Activated CD4-positive, alpha-beta memory T cell treated with anti-CD3 and anti-CD28 coated beads for 36 hours (primary cell): ENCODE results near the gene DPCD. TPM values are rescaled to one million over a fixed set of nuclear protein-coding genes. Genes with fewer than 3 reads are reported as not detected.
"Not testable (repeated sequence)": the region's sequence is repeated elsewhere in the genome, so short reads cannot be mapped to it uniquely, and the experiment has no call there.

Source experiments
- CTCF ChIA-PET: fragments of 350-600 bp; sonication (Branson Sonifier 250); formaldehyde crosslinking; loops from one replicate; lab custom pipeline; 2021; ENCODE audit warnings: antibody characterized with exemption, inconsistent platforms; lab: Charles Lee
- POLR2A ChIA-PET: fragments of 350-600 bp; sonication (Branson Sonifier 250); formaldehyde crosslinking; loops from one replicate; lab custom pipeline; 2021; ENCODE audit warnings: antibody characterized with exemption; lab: Charles Lee
- DNase-seq: peaks from one replicate; pipeline ENCODE4 v3.0.0-alpha.2; 2020
- H3K27ac Mint-ChIP-seq: one replicate; pipeline ENCODE4 v1.8.0; 2021; ENCODE audit warnings: mixed read lengths
- H3K27me3 Mint-ChIP-seq: one replicate; pipeline ENCODE4 v1.8.0; 2021; ENCODE audit warnings: mixed read lengths
- H3K36me3 Mint-ChIP-seq: one replicate; pipeline ENCODE4 v1.8.0; 2021; ENCODE audit warnings: mixed read lengths
- H3K4me1 Mint-ChIP-seq: one replicate; pipeline ENCODE4 v1.8.0; 2021; ENCODE audit warnings: low read depth, mixed read lengths
- H3K4me3 Mint-ChIP-seq: one replicate; pipeline ENCODE4 v1.8.0; 2021; ENCODE audit warnings: mild to moderate bottlenecking, mixed read lengths
- H3K9me3 Mint-ChIP-seq: one replicate; pipeline ENCODE4 v1.8.0; 2021; ENCODE audit warnings: mixed read lengths
- intact Hi-C: fragments of 100-400 bp; cut with micrococcal nuclease; formaldehyde crosslinking; loops from one replicate; pipeline ENCODE4 v1.15.1; 2023
- total RNA-seq, 2 experiments: library from RNA; stranded (reverse); gene quantifications; one replicate each; pipeline ENCODE4 v1.2.3, GENCODE V29; 2021

DPCD gene
- total RNA-seq, 2 experiments from 2014 or later: 13.9 to 14.4 TPM

GRCh38 chr10:101633510-101633909, 45.4 kb downstream of the DPCD start:
- POLR2A ChIA-PET, DNase-seq, H3K36me3 Mint-ChIP-seq: not testable (repeated sequence)

GRCh38 chr10:101639141-101639900, 51.2 kb downstream of the DPCD start:
- no peaks in the 10 kb centered on the region for H3K27me3 Mint-ChIP-seq
- H3K27ac Mint-ChIP-seq: no peak overlapping the region
- H3K4me3 Mint-ChIP-seq: no peak overlapping the region
- peaks cover 19% of the 10 kb centered on the region for H3K36me3 Mint-ChIP-seq
- DNase-seq: no peak
- H3K9me3 Mint-ChIP-seq: no peaks in the 10 kb centered on the region
- ChIA-PET POLR2A (no interaction called here), CTCF (interaction anchor here (0.6 kb wide), 1 partner anchor 134 kb away, joined by 3 read pairs; no protein-coding TSS in a partner anchor)
- intact Hi-C loops: no loop called here
- peaks cover 8% of the 10 kb centered on the region for H3K4me1 Mint-ChIP-seq

More at GRCh38 chr10:101633510-101633909, 45.4 kb downstream of the DPCD start:
- H3K27me3 Mint-ChIP-seq, H3K27ac Mint-ChIP-seq, H3K4me3 Mint-ChIP-seq, CTCF ChIA-PET, H3K9me3 Mint-ChIP-seq, intact Hi-C loops: not testable (repeated sequence)
- peaks cover 15% of the 10 kb centered on the region for H3K4me1 Mint-ChIP-seq

- intact Hi-C loops: no loop called here
- Mint-ChIP-seq H3K4me1 (no peaks in the 10 kb centered on the region), H3K27ac (no peak overlapping the region), H3K36me3 (peaks cover 13% of the 10 kb centered on the region), H3K27me3 (no peaks in the 10 kb centered on the region), H3K4me3 (no peak overlapping the region), H3K9me3 (no peaks in the 10 kb centered on the region)
- no peak for DNase-seq
- POLR2A ChIA-PET: no interaction called here
- CTCF ChIA-PET: no interaction called here
These were observed 55.4 kb downstream of the DPCD start for GRCh38 chr10:101643546-101643945.

DNA sequence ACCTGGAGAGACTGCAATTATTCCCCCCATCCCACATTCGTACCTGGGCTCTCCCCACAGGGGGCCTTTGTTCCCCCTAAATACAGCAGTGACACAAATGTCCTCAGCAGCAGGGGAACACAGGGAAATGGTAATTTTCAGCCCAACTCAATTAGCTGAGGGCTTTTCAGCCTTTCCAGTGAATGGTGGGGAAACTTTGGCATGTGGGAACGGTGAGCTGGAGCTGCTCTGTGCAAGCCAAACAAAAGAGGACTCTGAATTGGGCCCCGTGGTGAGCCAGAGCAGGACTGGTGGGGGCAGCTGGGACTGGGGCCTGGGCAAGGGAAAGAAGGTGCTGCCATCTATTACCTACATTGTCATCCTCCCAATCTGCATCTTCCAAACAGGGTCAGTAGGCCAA, 55.9 kb downstream of the DPCD start:
- ChIA-PET CTCF (no interaction called here), POLR2A (no interaction called here)
- no peak for DNase-seq
- Mint-ChIP-seq H3K4me3 (no peak overlapping the region), H3K4me1 (no peaks in the 10 kb centered on the region), H3K27ac (no peak overlapping the region), H3K9me3 (no peaks in the 10 kb centered on the region), H3K36me3 (peaks cover 12% of the 10 kb centered on the region), H3K27me3 (no peaks in the 10 kb centered on the region)
- intact Hi-C loops: no loop called here

DNA sequence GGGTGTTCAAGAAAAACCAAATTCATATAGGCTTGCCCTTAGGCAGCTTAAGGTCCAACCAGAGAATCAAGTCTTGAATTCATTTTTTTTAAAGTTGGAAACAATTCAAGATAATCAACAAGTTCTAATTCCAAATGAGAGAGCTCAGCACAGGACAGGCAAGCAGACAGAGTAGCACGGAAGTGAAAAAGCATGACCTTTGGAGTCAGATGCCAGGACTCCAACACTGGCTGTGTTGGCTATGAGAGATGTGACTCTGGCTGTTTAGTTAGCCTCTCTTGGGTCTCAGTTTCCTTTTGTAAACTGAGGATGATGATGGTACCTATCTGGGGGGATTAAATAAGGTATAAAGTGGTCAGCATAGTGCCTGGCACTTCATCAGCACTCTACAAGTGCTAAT, 57.5 kb downstream of the DPCD start:
- ChIA-PET CTCF (no interaction called here), POLR2A (no interaction called here)
- no peaks in the 10 kb centered on the region for H3K4me1 Mint-ChIP-seq
- no peaks in the 10 kb centered on the region for H3K9me3 Mint-ChIP-seq
- DNase-seq: no peak
- intact Hi-C loops: no loop called here
- H3K27me3 Mint-ChIP-seq: no peaks in the 10 kb centered on the region
- H3K27ac Mint-ChIP-seq: no peak overlapping the region
- H3K4me3 Mint-ChIP-seq: no peak overlapping the region
- peaks cover 7% of the 10 kb centered on the region for H3K36me3 Mint-ChIP-seq

GRCh38 chr10:101646364-101646763, 58.2 kb downstream of the DPCD start:
- CTCF ChIA-PET: no interaction called here
- H3K9me3 Mint-ChIP-seq: no peaks in the 10 kb centered on the region
- peaks cover 6% of the 10 kb centered on the region for H3K36me3 Mint-ChIP-seq
- H3K4me1 Mint-ChIP-seq: no peaks in the 10 kb centered on the region
- POLR2A ChIA-PET: no interaction called here
- H3K4me3 Mint-ChIP-seq: no peak overlapping the region
- H3K27me3 Mint-ChIP-seq: no peaks in the 10 kb centered on the region
- intact Hi-C loops: no loop called here
- DNase-seq: no peak
- no peak overlapping the region for H3K27ac Mint-ChIP-seq

DNA sequence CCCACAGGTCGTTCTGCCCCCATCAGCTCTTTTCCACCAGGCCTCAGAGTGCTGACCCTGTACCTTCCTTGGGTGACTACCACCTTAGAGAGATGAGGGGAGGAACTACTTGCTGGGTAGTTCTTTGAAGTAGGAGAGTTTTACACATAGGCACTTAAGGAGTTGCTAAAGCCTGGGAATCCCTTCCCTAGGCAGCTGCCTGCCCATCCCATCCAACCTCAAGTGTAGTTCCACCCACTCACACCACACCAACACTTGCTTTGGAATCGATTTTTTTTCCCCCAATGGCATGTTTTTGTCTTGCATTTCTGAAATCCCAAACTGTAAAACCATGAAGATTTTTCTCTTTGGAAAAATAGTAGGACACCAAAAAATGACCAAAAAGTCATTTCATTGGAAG, 59.1 kb downstream of the DPCD start:
- no peaks in the 10 kb centered on the region for H3K9me3 Mint-ChIP-seq
- DNase-seq: no peak
- no peaks in the 10 kb centered on the region for H3K4me1 Mint-ChIP-seq
- ChIA-PET POLR2A (no interaction called here), CTCF (interaction anchor here (1.5 kb wide), 1 partner anchor 45 kb away, joined by 3 read pairs; no protein-coding TSS in a partner anchor)
- intact Hi-C loops: no loop called here
- no peak overlapping the region for H3K27ac Mint-ChIP-seq
- peaks cover 5% of the 10 kb centered on the region for H3K36me3 Mint-ChIP-seq
- no peaks in the 10 kb centered on the region for H3K27me3 Mint-ChIP-seq
- no peak overlapping the region for H3K4me3 Mint-ChIP-seq

DNA sequence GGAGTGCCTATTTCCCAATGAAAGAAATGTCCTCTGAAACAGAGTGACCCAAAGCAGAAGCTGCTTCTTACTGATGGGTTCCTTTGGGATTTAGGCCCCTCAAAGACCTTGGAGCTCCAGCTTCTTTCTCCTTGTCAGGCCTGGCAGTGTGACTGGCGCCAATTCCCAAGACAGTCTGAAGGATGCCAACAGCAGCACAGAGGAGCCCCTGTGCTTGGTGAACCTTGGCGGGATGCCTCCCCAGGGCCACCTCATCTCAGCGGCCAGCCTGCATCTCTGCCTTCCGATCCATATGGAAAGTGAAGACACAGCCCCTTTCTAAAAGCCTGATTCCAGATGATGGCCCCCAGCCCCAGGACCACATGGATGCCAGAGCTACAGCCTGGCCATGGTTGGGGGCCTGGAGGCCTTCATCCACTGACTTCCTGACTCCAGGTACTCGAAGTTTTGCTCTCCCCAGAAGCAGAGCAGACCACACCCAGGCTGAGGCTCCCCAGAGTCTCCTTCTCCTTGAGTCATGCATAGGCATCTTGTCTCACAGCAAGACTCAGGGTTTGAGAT, 61.5 kb downstream of the DPCD start:
- POLR2A ChIA-PET: no interaction called here
- Mint-ChIP-seq H3K27me3 (no peaks in the 10 kb centered on the region), H3K9me3 (no peaks in the 10 kb centered on the region), H3K36me3 (peaks cover 5% of the 10 kb centered on the region), H3K4me1 (no peaks in the 10 kb centered on the region), H3K27ac (no peak overlapping the region), H3K4me3 (no peak overlapping the region)
- DNase-seq: no peak
- intact Hi-C loops: no loop called here
- CTCF ChIA-PET: interaction anchor here (1.1 kb wide), 1 partner anchor 79 kb away, joined by 3 read pairs; no protein-coding TSS in a partner anchor

DNA sequence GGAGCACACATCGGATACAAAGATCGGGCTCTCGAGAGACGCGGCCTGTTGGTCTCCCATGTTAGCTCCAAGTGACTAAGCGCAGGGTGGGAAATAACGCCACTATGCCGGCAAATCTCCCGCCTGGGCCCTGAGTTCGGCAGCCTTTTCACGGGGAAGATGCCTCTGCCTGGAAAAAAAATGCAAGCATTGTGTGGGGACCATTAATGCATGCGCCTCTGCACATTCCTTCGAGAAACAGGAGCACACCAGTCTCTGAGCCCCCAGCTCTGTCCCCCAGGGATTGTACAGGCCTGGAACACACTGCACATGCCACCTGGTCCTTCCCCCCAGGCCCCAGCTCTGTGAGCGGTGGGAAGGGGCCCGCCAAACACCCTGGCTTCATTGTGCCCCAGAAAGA, 62.7 kb downstream of the DPCD start:
- Mint-ChIP-seq H3K27me3 (no peaks in the 10 kb centered on the region), H3K27ac (no peak overlapping the region), H3K36me3 (peaks cover 5% of the 10 kb centered on the region), H3K4me3 (no peak overlapping the region), H3K9me3 (no peaks in the 10 kb centered on the region), H3K4me1 (no peaks in the 10 kb centered on the region)
- ChIA-PET POLR2A (no interaction called here), CTCF (no interaction called here)
- no peak for DNase-seq
- intact Hi-C loops: no loop called here

- Mint-ChIP-seq H3K9me3 (no peaks in the 10 kb centered on the region), H3K4me3 (no peak overlapping the region), H3K27ac (no peak overlapping the region), H3K36me3 (peaks cover 5% of the 10 kb centered on the region), H3K27me3 (no peaks in the 10 kb centered on the region), H3K4me1 (no peaks in the 10 kb centered on the region)
- ChIA-PET POLR2A (no interaction called here), CTCF (no interaction called here)
- no peak for DNase-seq
- intact Hi-C loops: no loop called here
These were observed 63.2 kb downstream of the DPCD start for GRCh38 chr10:101651336-101651735.

DNA sequence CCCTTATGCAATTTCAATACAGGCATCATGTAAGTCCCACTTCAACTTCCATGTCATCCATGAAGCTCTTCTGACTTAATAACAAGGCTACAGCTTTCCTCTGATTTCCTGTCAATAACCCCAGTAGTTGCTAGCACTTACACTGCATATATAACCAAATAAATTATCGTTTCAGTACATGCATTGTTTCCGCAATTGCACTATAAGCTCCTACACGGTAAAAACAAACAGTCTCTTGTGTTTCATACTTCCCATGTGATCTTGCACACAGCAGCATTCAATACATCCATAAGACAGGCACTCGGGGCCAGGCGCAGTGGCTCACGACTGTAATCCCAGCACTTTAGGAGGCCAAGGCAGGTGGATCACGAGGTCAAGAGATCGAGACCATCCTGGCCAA, 65.4 kb downstream of the DPCD start:
- Mint-ChIP-seq H3K27ac (no peak overlapping the region), H3K4me1 (no peaks in the 10 kb centered on the region), H3K4me3 (no peak overlapping the region), H3K9me3 (no peaks in the 10 kb centered on the region), H3K27me3 (no peaks in the 10 kb centered on the region), H3K36me3 (peaks cover 11% of the 10 kb centered on the region)
- no peak for DNase-seq
- ChIA-PET CTCF (interaction anchor here (0.6 kb wide), 1 partner anchor 111 kb away, joined by 4 read pairs; no protein-coding TSS in a partner anchor), POLR2A (no interaction called here)
- intact Hi-C loops: no loop called here

GRCh38 chr10:101655570-101655969, 67.4 kb downstream of the DPCD start:
- Mint-ChIP-seq H3K9me3 (no peaks in the 10 kb centered on the region), H3K36me3 (peaks cover 8% of the 10 kb centered on the region), H3K27me3 (no peaks in the 10 kb centered on the region), H3K4me1 (no peaks in the 10 kb centered on the region), H3K4me3 (no peak overlapping the region), H3K27ac (no peak overlapping the region)
- POLR2A ChIA-PET: no interaction called here
- DNase-seq: no peak
- intact Hi-C loops: no loop called here
- CTCF ChIA-PET: interaction anchor here (1.6 kb wide), 1 partner anchor 354 kb away, joined by 4 read pairs; no protein-coding TSS in a partner anchor
